Stimulated activated CD8-positive, alpha-beta memory T cell treated with anti-CD3 and anti-CD28 coated beads, Interleukin-12 subunit alpha, Interleukin-12 subunit beta, amount 100 ng/mL, for 24 hours (primary cell): Measurements from ENCODE around the gene SLC43A3.

Experiments used
- DNase-seq: peaks from one replicate; pipeline ENCODE4 v3.0.0-alpha.2; 2020; ENCODE audit errors: extremely low read depth

The SLC43A3 gene

GRCh38 chr11:57427727-57428082, 784 bp upstream of the SLC43A3 start:
- DNase-seq: no peak

GRCh38 chr11:57426439-57426928, 437 bp downstream of the SLC43A3 start:
- DNase-seq: no peak

GRCh38 chr11:57425565-57426438, 1.1 kb downstream of the SLC43A3 start:
- no peak for DNase-seq

- peak; percentile 79 for DNase-seq
Observed at GRCh38 chr11:57424792-57425564, 1.9 kb downstream of the SLC43A3 start.

- DNase-seq: no peak
Observed at GRCh38 chr11:57424137-57424791, 2.7 kb downstream of the SLC43A3 start.

- DNase-seq: no peak
Observed at GRCh38 chr11:57422669-57423068, 4.3 kb downstream of the SLC43A3 start.

- DNase-seq: no peak
Observed at GRCh38 chr11:57421805-57422204, 5.1 kb downstream of the SLC43A3 start.

GRCh38 chr11:57421066-57421465, 5.9 kb downstream of the SLC43A3 start:
- DNase-seq: no peak

- DNase-seq: no peak
Observed at GRCh38 chr11:57419146-57419545, 7.8 kb downstream of the SLC43A3 start.

GRCh38 chr11:57418131-57418530, 8.8 kb downstream of the SLC43A3 start:
- no peak for DNase-seq

GRCh38 chr11:57417056-57417455, 9.9 kb downstream of the SLC43A3 start:
- DNase-seq: no peak

GRCh38 chr11:57416436-57416835, 10.5 kb downstream of the SLC43A3 start:
- no peak for DNase-seq

- no peak for DNase-seq
Observed at GRCh38 chr11:57414612-57415212, 12.2 kb downstream of the SLC43A3 start.

GRCh38 chr11:57413681-57414080, 13.2 kb downstream of the SLC43A3 start:
- DNase-seq: no peak

- DNase-seq: no peak
Observed at GRCh38 chr11:57410287-57410686, 16.6 kb downstream of the SLC43A3 start.

GRCh38 chr11:57409321-57410100, 17.4 kb downstream of the SLC43A3 start:
- DNase-seq: no peak

GRCh38 chr11:57408771-57409170, 18.1 kb downstream of the SLC43A3 start:
- DNase-seq: no peak

GRCh38 chr11:57407941-57408475, 18.9 kb downstream of the SLC43A3 start:
- no peak for DNase-seq

- DNase-seq: no peak
Observed at GRCh38 chr11:57407010-57407920, 19.7 kb downstream of the SLC43A3 start.
